ENCODE measurements around the gene IFI44L. TPM values are rescaled to one million over a fixed set of nuclear protein-coding genes. Genes with fewer than 3 reads are reported as not detected.

Gene IFI44L
- total RNA-seq, 1 donor from 2014 or later = 0.05 TPM

DNA sequence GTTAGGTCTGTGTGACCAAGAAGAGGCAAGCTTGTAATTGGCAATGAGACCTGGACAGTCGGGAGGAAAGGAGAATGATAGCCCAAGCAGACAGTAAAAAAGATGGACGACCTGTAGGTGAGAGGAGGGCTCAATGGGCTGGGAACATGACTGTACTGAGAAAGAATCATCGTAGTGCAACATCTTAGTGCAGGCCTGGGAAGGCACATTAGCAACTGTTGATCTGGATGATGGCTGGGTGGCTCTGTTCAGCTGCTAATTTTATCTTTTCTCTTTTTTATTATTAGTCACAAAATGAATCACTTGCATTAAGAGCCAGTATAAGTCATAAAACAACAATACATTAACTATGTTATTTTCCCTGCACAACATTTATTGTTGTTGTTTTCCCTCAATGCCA, 62.2 kb downstream of the IFI44L start:
- H3K9me3 Mint-ChIP-seq = peaks cover 2% of the 10 kb centered on the region
- H3K27ac Mint-ChIP-seq (ENCODE audit: unreplicated experiment) = no peak overlapping the region
- H3K4me1 Mint-ChIP-seq = no peaks in the 10 kb centered on the region
- DNase-seq (ENCODE audit: low read depth, low spot score) = no peak
- H3K27me3 Mint-ChIP-seq (ENCODE audit: low read depth) = no peaks in the 10 kb centered on the region
- no peak overlapping the region for H3K4me3 Mint-ChIP-seq
- TF ChIP-seq, protein P1, sequence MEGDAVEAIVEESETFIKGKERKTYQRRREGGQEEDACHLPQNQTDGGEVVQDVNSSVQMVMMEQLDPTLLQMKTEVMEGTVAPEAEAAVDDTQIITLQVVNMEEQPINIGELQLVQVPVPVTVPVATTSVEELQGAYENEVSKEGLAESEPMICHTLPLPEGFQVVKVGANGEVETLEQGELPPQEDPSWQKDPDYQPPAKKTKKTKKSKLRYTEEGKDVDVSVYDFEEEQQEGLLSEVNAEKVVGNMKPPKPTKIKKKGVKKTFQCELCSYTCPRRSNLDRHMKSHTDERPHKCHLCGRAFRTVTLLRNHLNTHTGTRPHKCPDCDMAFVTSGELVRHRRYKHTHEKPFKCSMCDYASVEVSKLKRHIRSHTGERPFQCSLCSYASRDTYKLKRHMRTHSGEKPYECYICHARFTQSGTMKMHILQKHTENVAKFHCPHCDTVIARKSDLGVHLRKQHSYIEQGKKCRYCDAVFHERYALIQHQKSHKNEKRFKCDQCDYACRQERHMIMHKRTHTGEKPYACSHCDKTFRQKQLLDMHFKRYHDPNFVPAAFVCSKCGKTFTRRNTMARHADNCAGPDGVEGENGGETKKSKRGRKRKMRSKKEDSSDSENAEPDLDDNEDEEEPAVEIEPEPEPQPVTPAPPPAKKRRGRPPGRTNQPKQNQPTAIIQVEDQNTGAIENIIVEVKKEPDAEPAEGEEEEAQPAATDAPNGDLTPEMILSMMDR (conservative IDR thresholded peaks at IDR 0.05) = no peak
- no peaks in the 10 kb centered on the region for H3K36me3 Mint-ChIP-seq (ENCODE audit: low read depth)

GRCh38 chr1:78683079-78683478, 62.8 kb downstream of the IFI44L start:
- DNase-seq (ENCODE audit: low read depth, low spot score) = no peak
- no peak overlapping the region for H3K27ac Mint-ChIP-seq (ENCODE audit: unreplicated experiment)
- no peak overlapping the region for H3K4me3 Mint-ChIP-seq
- H3K9me3 Mint-ChIP-seq = peaks cover 2% of the 10 kb centered on the region
- TF ChIP-seq, protein P1 (conservative IDR thresholded peaks at IDR 0.05) = no peak
- no peaks in the 10 kb centered on the region for H3K27me3 Mint-ChIP-seq (ENCODE audit: low read depth)
- H3K4me1 Mint-ChIP-seq = no peaks in the 10 kb centered on the region
- no peaks in the 10 kb centered on the region for H3K36me3 Mint-ChIP-seq (ENCODE audit: low read depth)

GRCh38 chr1:78687315-78687714, 67.1 kb downstream of the IFI44L start:
- no peaks in the 10 kb centered on the region for H3K36me3 Mint-ChIP-seq (ENCODE audit: low read depth)
- no peak overlapping the region for H3K27ac Mint-ChIP-seq (ENCODE audit: unreplicated experiment)
- no peaks in the 10 kb centered on the region for H3K27me3 Mint-ChIP-seq (ENCODE audit: low read depth)
- TF ChIP-seq, protein P1 (conservative IDR thresholded peaks at IDR 0.05) = no peak
- peaks cover 6% of the 10 kb centered on the region for H3K9me3 Mint-ChIP-seq
- DNase-seq (ENCODE audit: low read depth, low spot score) = no peak
- H3K4me1 Mint-ChIP-seq = no peaks in the 10 kb centered on the region
- no peak overlapping the region for H3K4me3 Mint-ChIP-seq

DNA sequence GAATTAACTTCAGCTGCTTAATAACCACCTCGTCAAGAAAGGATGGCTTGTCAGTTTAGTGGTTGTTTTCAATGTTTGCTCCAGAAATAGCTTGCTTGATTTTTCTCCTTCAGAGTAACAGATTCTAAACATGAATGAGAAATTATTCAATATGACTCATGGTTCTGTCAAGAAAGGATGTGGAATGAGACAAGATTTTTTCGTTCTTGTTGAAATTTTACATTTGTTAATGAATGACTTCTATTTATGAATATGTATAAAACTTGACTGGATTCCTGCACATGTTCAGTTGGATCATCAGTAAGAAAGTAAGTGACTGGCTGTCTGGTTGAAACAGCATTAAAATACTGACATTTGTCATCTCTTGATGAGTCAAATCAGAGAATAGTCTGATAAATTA, 67.7 kb downstream of the IFI44L start:
- H3K4me1 Mint-ChIP-seq = no peaks in the 10 kb centered on the region
- no peak for DNase-seq (ENCODE audit: low read depth, low spot score)
- peaks cover 6% of the 10 kb centered on the region for H3K9me3 Mint-ChIP-seq
- no peak overlapping the region for H3K27ac Mint-ChIP-seq (ENCODE audit: unreplicated experiment)
- no peaks in the 10 kb centered on the region for H3K27me3 Mint-ChIP-seq (ENCODE audit: low read depth)
- TF ChIP-seq, protein P1 (conservative IDR thresholded peaks at IDR 0.05) = no peak
- no peak overlapping the region for H3K4me3 Mint-ChIP-seq
- H3K36me3 Mint-ChIP-seq (ENCODE audit: low read depth) = no peaks in the 10 kb centered on the region

GRCh38 chr1:78688697-78689096, 68.4 kb downstream of the IFI44L start:
- H3K27ac Mint-ChIP-seq (ENCODE audit: unreplicated experiment) = no peak overlapping the region
- H3K27me3 Mint-ChIP-seq (ENCODE audit: low read depth) = no peaks in the 10 kb centered on the region
- H3K36me3 Mint-ChIP-seq (ENCODE audit: low read depth) = no peaks in the 10 kb centered on the region
- peaks cover 6% of the 10 kb centered on the region for H3K9me3 Mint-ChIP-seq
- no peak overlapping the region for H3K4me3 Mint-ChIP-seq
- TF ChIP-seq, protein P1 (conservative IDR thresholded peaks at IDR 0.05) = no peak
- DNase-seq (ENCODE audit: low read depth, low spot score) = no peak
- no peaks in the 10 kb centered on the region for H3K4me1 Mint-ChIP-seq

DNA sequence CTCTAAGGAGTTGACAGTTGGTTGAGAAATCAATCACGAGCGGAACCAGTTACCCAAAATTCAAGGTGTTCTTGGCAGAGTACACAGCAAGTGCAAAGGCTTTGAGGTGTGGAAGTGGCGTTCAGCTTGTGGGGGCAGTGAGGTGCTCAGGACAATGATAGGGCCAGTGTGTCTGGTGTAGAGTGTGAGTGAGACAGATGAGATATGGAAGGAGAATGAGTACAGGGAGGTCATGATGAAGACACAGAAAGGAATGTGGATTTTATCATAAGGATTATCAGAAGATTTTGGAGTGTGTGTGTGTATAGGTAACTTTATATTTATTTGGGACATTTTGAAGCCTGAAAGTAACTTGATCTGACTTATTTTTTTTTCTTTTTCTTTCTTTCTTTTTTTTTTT, 70.3 kb downstream of the IFI44L start:
- Mint-ChIP-seq H3K27ac (ENCODE audit: unreplicated experiment) (no peak overlapping the region), H3K27me3 (ENCODE audit: low read depth) (no peaks in the 10 kb centered on the region), H3K4me3 (no peak overlapping the region), H3K4me1 (no peaks in the 10 kb centered on the region), H3K36me3 (ENCODE audit: low read depth) (no peaks in the 10 kb centered on the region), H3K9me3 (peaks cover 6% of the 10 kb centered on the region)
- DNase-seq (ENCODE audit: low read depth, low spot score) = no peak
- TF ChIP-seq, protein P1 (conservative IDR thresholded peaks at IDR 0.05) = no peak

All from neural crest cell (in vitro differentiated cells).